Loucy (cell line): ENCODE data around the gene WFIKKN2.

Source experiments
- H2AFZ ChIP-seq: fragments of 200-600 bp; sonication (generic); 2 replicates; pipeline ENCODE4 v1.6.0; 2016; ENCODE audit warnings: antibody characterized with exemption, mild to moderate bottlenecking, low read length, moderate library complexity
- H3F3A ChIP-seq: fragments of 200-600 bp; 2 replicates; pipeline ENCODE4 v1.6.0; 2016; ENCODE audit warnings: antibody characterized with exemption, low read depth, mild to moderate bottlenecking
- H3K27me3 ChIP-seq: fragments of 200-600 bp; sonication (generic); 2 replicates; pipeline ENCODE4 v1.6.1; 2014; ENCODE audit warnings: low read length, mild to moderate bottlenecking; ENCODE audit not compliant: insufficient read depth, poor library complexity, severe bottlenecking
- H3K36me3 ChIP-seq: fragments of 200-600 bp; sonication (generic); 2 replicates; pipeline ENCODE4 v1.6.1; 2016; ENCODE audit warnings: low read length; ENCODE audit not compliant: insufficient read depth
- H3K4me1 ChIP-seq: fragments of 200-600 bp; sonication (generic); 2 replicates; pipeline ENCODE4 v1.5.1; 2014; ENCODE audit warnings: low read length, mild to moderate bottlenecking; ENCODE audit not compliant: insufficient read depth, poor library complexity, severe bottlenecking
- H3K4me2 ChIP-seq: fragments of 200-600 bp; sonication (generic); 2 replicates; pipeline ENCODE4 v1.6.0; 2014; ENCODE audit warnings: antibody characterized with exemption, low read length, low read depth, mild to moderate bottlenecking; ENCODE audit not compliant: poor library complexity, severe bottlenecking
- H3K4me3 ChIP-seq: fragments of 200-600 bp; sonication (generic); 2 replicates; pipeline ENCODE4 v1.5.1; 2014; ENCODE audit warnings: low read length, mild to moderate bottlenecking, mixed read lengths; ENCODE audit not compliant: poor library complexity, severe bottlenecking
- H3K79me2 ChIP-seq: fragments of 200-600 bp; sonication (generic); 2 replicates; pipeline ENCODE4 v1.6.1; 2014; ENCODE audit warnings: low read length; ENCODE audit not compliant: insufficient read depth
- H3K9ac ChIP-seq: fragments of 200-600 bp; sonication (generic); 2 replicates; pipeline ENCODE4 v1.6.0; 2014; ENCODE audit warnings: mild to moderate bottlenecking, low read depth, low read length, moderate library complexity; ENCODE audit not compliant: poor library complexity, severe bottlenecking
- H3K9me2 ChIP-seq: fragments of 200-600 bp; sonication (generic); replicated peaks from 2 replicates; pipeline ENCODE4 v1.6.1; 2016; ENCODE audit warnings: low read depth, low read length, mixed read lengths
- H3K9me3 ChIP-seq: fragments of 200-600 bp; sonication (generic); 2 replicates; pipeline ENCODE4 v1.6.1; 2014; ENCODE audit warnings: mild to moderate bottlenecking, antibody characterized with exemption, low read length, low read depth; ENCODE audit not compliant: insufficient read depth
- H4K20me1 ChIP-seq: fragments of 200-600 bp; sonication (generic); 2 replicates; pipeline ENCODE4 v1.6.0; 2014; ENCODE audit warnings: antibody characterized with exemption, low read length, mild to moderate bottlenecking; ENCODE audit not compliant: insufficient read depth, poor library complexity, severe bottlenecking
- EZH2phosphoT487 ChIP-seq: fragments of 200-600 bp; IDR thresholded peaks from 2 replicates; pipeline ENCODE4 v1.6.1; 2018; ENCODE audit warnings: antibody characterized with exemption, mild to moderate bottlenecking, moderate library complexity, borderline replicate concordance
- TF ChIP-seq, protein P1 (sequence below): fragments of 200-600 bp; sonication (generic); conservative IDR thresholded peaks from 2 replicates; pipeline ENCODE4 v1.5.1; 2014; ENCODE audit warnings: mild to moderate bottlenecking, antibody characterized with exemption, low read length

WFIKKN2 gene

DNA sequence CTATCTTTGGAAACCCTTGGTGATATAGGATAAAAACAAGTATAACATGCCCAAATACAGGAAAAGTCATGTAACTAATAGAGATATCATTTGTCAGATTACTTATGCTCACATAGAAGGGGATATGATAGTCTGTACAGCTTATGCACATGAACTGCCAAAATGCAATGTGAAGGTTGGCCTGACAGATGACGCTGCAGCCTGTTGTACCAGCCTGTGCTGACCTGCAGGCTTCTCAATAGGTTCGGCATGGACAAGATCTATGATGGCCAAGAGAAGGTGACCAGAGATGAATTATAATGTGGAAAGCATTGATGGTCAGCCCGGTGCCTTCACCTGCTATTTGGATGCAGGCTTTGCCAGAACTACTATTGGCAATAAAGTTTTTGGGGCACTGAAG is 12.7 kb downstream of the WFIKKN2 start:
- Histone ChIP-seq H3K27me3 (no peaks in the 10 kb centered on the region), H3K4me3 (no peak overlapping the region), H2AFZ (no peak overlapping the region), H3K9ac (no peak overlapping the region), H3K9me3 (no peaks in the 10 kb centered on the region), H4K20me1 (no peaks in the 10 kb centered on the region), H3K4me2 (no peak overlapping the region), H3K36me3 (no peaks in the 10 kb centered on the region), H3F3A (no peaks in the 10 kb centered on the region), H3K79me2 (no peaks in the 10 kb centered on the region), H3K9me2 (no peaks in the 10 kb centered on the region), H3K4me1 (peaks cover 12% of the 10 kb centered on the region)
- no peak for TF ChIP-seq EZH2phosphoT487
- TF ChIP-seq, protein P1, sequence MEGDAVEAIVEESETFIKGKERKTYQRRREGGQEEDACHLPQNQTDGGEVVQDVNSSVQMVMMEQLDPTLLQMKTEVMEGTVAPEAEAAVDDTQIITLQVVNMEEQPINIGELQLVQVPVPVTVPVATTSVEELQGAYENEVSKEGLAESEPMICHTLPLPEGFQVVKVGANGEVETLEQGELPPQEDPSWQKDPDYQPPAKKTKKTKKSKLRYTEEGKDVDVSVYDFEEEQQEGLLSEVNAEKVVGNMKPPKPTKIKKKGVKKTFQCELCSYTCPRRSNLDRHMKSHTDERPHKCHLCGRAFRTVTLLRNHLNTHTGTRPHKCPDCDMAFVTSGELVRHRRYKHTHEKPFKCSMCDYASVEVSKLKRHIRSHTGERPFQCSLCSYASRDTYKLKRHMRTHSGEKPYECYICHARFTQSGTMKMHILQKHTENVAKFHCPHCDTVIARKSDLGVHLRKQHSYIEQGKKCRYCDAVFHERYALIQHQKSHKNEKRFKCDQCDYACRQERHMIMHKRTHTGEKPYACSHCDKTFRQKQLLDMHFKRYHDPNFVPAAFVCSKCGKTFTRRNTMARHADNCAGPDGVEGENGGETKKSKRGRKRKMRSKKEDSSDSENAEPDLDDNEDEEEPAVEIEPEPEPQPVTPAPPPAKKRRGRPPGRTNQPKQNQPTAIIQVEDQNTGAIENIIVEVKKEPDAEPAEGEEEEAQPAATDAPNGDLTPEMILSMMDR: no peak

DNA sequence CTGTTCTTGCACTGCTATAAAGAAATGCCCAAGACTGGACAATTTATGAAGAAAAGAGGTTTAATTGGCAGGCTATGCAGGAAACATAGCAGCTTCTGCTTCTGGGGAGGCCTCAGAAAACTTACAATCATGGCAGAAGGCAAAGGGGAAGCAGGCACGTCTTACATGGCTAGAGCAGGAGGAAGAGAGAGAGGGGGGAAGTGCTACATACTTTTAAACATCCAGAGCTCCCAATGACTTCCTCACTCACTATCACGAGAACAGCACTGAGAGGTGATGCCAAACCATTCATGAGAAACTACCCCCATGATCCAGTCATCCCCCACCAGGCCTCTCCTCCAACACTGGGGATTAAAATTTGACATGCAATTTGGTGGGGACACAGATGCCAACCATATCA is 13.3 kb downstream of the WFIKKN2 start:
- Histone ChIP-seq H3K4me3 (no peak overlapping the region), H3K4me1 (peaks cover 12% of the 10 kb centered on the region), H3K27me3 (no peaks in the 10 kb centered on the region), H3K9me3 (no peaks in the 10 kb centered on the region), H3F3A (no peaks in the 10 kb centered on the region), H3K79me2 (no peaks in the 10 kb centered on the region), H3K4me2 (no peak overlapping the region), H2AFZ (no peak overlapping the region), H3K9me2 (no peaks in the 10 kb centered on the region), H4K20me1 (no peaks in the 10 kb centered on the region), H3K9ac (no peak overlapping the region), H3K36me3 (no peaks in the 10 kb centered on the region)
- TF ChIP-seq EZH2phosphoT487: no peak
- TF ChIP-seq, protein P1: no peak

DNA sequence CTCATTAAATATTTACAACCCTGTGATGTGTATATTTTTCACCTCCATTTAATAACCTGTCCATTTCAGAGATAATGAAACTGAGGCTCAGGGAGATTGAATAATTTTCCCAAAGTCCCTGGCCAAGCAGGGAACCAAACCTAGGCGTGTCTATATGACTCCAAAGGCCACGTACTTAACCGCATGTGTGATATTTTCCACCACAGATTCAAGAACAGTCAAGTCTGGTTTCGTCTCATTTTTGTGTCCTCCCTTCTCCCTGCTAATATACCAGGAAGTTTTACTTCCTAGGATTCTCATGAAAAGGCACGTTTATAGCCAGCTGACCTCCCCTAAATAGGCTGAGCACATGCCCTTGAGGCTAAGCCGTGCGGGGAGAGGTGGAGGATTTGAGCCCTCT is 15.3 kb downstream of the WFIKKN2 start:
- Histone ChIP-seq H3K4me2 (no peak overlapping the region), H3K4me3 (no peak overlapping the region)

More for the DNA sequence above, 15.3 kb downstream of the WFIKKN2 start:
- Histone ChIP-seq H3K36me3 (no peaks in the 10 kb centered on the region), H3K9me2 (no peaks in the 10 kb centered on the region), H4K20me1 (no peaks in the 10 kb centered on the region), H3K79me2 (no peaks in the 10 kb centered on the region), H3K4me1 (peaks cover 12% of the 10 kb centered on the region), H3K27me3 (no peaks in the 10 kb centered on the region), H3K9ac (no peak overlapping the region), H3F3A (no peaks in the 10 kb centered on the region), H2AFZ (no peak overlapping the region), H3K9me3 (no peaks in the 10 kb centered on the region)
- TF ChIP-seq, protein P1: no peak
- TF ChIP-seq EZH2phosphoT487: no peak
